K562 (cell line): ENCODE results near the gene POLR1A. TPM values are rescaled to one million over a fixed set of nuclear protein-coding genes. Genes with fewer than 3 reads are reported as not detected.

Experiments used
- ATAC-seq: fragments of 200-7000 bp; cut with Tn5 transposase; 3 replicates; pipeline ENCODE4 v1.9.1; 2020; ENCODE audit warnings: moderate library complexity
- BruUV-seq: library from RNA; stranded (reverse); fragments of 400-500 nt; replicated peaks from 2 replicates; lab custom pipeline; 2021; lab: Mats Ljungman, UMichigan
- CTCF ChIA-PET: fragments of 300-600 bp; formaldehyde crosslinking; extraction: SDS; loops from one replicate; lab custom pipeline; 2021; ENCODE audit warnings: low intra/inter-chr PET ratio; lab: Yijun Ruan, JAX
- POLR2A ChIA-PET: fragments of 300-600, 350-650 bp; sonication (Branson Sonifier 250); formaldehyde crosslinking; extraction: SDS; loops from one replicate; lab custom pipeline; 2021; ENCODE audit warnings: antibody characterized with exemption, inconsistent platforms; lab: Yijun Ruan, JAX
- DNase-seq, 4 experiments: peaks; one replicate each; pipeline versions ENCODE4 v3.0.0 to v3.0.0-alpha.2; 2011 to 2018; ENCODE audit warnings: low spot score in 3 of 4, mixed read lengths in 3 of 4; ENCODE audit errors: extremely low read depth in 1 of 4
- FAIRE-seq: peaks from 2 replicates; lab custom pipeline; 2011; peaks lifted over from hg19 to GRCh38; lab: Jason Lieb, UNC
- H2AFZ ChIP-seq: 2 replicates; pipeline ENCODE4 v1.6.0; 2011; ENCODE audit warnings: low read depth, low read length, control low read depth, inconsistent platforms
- H3K27ac ChIP-seq: fragments of 200-600 bp; 3 replicates; pipeline ENCODE4 v1.8.0; 2011; ENCODE audit warnings: low read depth, mild to moderate bottlenecking, control low read depth, inconsistent platforms, low read length, moderate library complexity, mixed read lengths; ENCODE audit errors: extremely low read depth
- H3K27me3 ChIP-seq, 2 experiments: fragments of 300-600 bp in 1 of 2; 2 replicates in 1 of 2; 3 replicates in 1 of 2; pipeline versions ENCODE4 v1.6.0 to v1.8.0; 2011; ENCODE audit warnings: inconsistent platforms in 2 of 2, low read length in 2 of 2, mild to moderate bottlenecking in 1 of 2, mixed read lengths in 1 of 2, moderate library complexity in 1 of 2; ENCODE audit not compliant: control insufficient read depth in 2 of 2, insufficient read depth in 2 of 2
- H3K36me3 ChIP-seq: fragments of 300-600 bp; 3 replicates; pipeline ENCODE4 v1.8.0; 2011; ENCODE audit warnings: mild to moderate bottlenecking, low read length, inconsistent platforms; ENCODE audit not compliant: control insufficient read depth, insufficient read depth
- H3K4me1 ChIP-seq, 2 experiments: fragments of 200-600 bp in 1 of 2; replicated peaks in 1 of 2; 2 replicates in 1 of 2; 3 replicates in 1 of 2; pipeline versions ENCODE4 v1.5.1 to v1.8.0; 2011; ENCODE audit warnings: inconsistent platforms in 2 of 2, low read length in 2 of 2, mild to moderate bottlenecking in 1 of 2, mixed read lengths in 1 of 2, moderate library complexity in 1 of 2; ENCODE audit not compliant: control insufficient read depth in 2 of 2, insufficient read depth in 2 of 2
- H3K4me2 ChIP-seq: 2 replicates; pipeline ENCODE4 v1.6.1; 2011; ENCODE audit warnings: low read length, control low read depth, inconsistent platforms, mixed read lengths; ENCODE audit not compliant: insufficient read depth
- H3K4me3 ChIP-seq: fragments of 200-600 bp; sonication (generic), shearing (Covaris generic); 2 replicates; pipeline ENCODE4 v1.5.1; 2016; ENCODE audit warnings: control low read depth, inconsistent platforms
- H3K79me2 ChIP-seq: fragments of 200-600 bp; 3 replicates; pipeline ENCODE4 v1.8.0; 2011; ENCODE audit warnings: low read length, inconsistent platforms; ENCODE audit not compliant: control insufficient read depth, insufficient read depth
- H3K9ac ChIP-seq, 2 experiments: 2 replicates each; pipeline versions ENCODE4 v1.6.0 to v1.6.1; 2011; ENCODE audit warnings: low read depth in 2 of 2, low read length in 2 of 2, control low read depth in 1 of 2, inconsistent platforms in 1 of 2, mild to moderate bottlenecking in 1 of 2, mixed read lengths in 1 of 2; ENCODE audit not compliant: insufficient read depth in 1 of 2
- H3K9me1 ChIP-seq: one replicate; pipeline ENCODE4 v1.6.0; 2011; ENCODE audit warnings: inconsistent platforms, mild to moderate bottlenecking, low read length, moderate library complexity; ENCODE audit not compliant: control insufficient read depth, insufficient read depth
- H3K9me3 ChIP-seq: replicated peaks from 2 replicates; pipeline ENCODE4 v1.5.1; 2011; ENCODE audit warnings: low read depth, low read length, inconsistent platforms; ENCODE audit not compliant: control insufficient read depth, insufficient read depth
- H4K20me1 ChIP-seq: replicated peaks from 2 replicates; pipeline ENCODE4 v1.6.1; 2011; ENCODE audit warnings: low read length, inconsistent platforms, mixed read lengths; ENCODE audit not compliant: control insufficient read depth, insufficient read depth
- BHLHE40 ChIP-seq: IDR thresholded peaks from 2 replicates; pipeline ENCODE4 v1.6.1; 2011; ENCODE audit warnings: low read length, improper control_type of control experiment
- BRD4 ChIP-seq: fragments of 200-600 bp; sonication (generic); IDR thresholded peaks from 2 replicates; pipeline ENCODE4 v1.6.1; 2017; ENCODE audit warnings: inconsistent platforms
- CEBPG ChIP-seq, 3 experiments: fragments of 200-800 bp in 1 of 3; sonication (Bioruptor generic) in 1 of 3; sonication (generic) in 1 of 3; formaldehyde crosslinking in 1 of 3; IDR thresholded peaks in 2 of 3; conservative IDR thresholded peaks in 1 of 3; 2 replicates each; pipeline versions ENCODE4 v1.6.1 to v1.8.0; 2016 to 2022; ENCODE audit warnings: missing compliant biosample characterization in 2 of 3, missing genetic modification characterization in 2 of 3, mild to moderate bottlenecking in 1 of 3, missing genetic modification reagents in 1 of 3
- HDAC1 ChIP-seq, 2 experiments: fragments of 450-650 bp; IDR thresholded peaks; 2 replicates each; pipeline ENCODE4 v1.6.1; 2016 to 2017; ENCODE audit warnings: inconsistent platforms in 1 of 2, mild to moderate bottlenecking in 1 of 2, moderate library complexity in 1 of 2
- PHB ChIP-seq: fragments of 250-450 bp; sonication (Bioruptor Pico); IDR thresholded peaks from 2 replicates; pipeline ENCODE4 v1.5.0; 2021
- TAF1 ChIP-seq: IDR thresholded peaks from 2 replicates; pipeline ENCODE4 v1.6.1; 2011; ENCODE audit warnings: mild to moderate bottlenecking, low read length, moderate library complexity; ENCODE audit not compliant: insufficient read depth, control insufficient read depth, severe bottlenecking; ENCODE audit errors: extremely low read depth
- ZNF174 ChIP-seq: fragments of 250-450 bp; sonication (Bioruptor Pico); IDR thresholded peaks from 2 replicates; pipeline ENCODE4 v1.4.0; 2020; ENCODE audit warnings: mild to moderate bottlenecking
- ZNF584 ChIP-seq: fragments of 200-800 bp; sonication (Bioruptor generic); IDR thresholded peaks from 2 replicates; pipeline ENCODE4 v1.6.1; 2016; ENCODE audit warnings: low read depth, mild to moderate bottlenecking, missing genetic modification characterization, missing compliant biosample characterization
- WGBS: fragments of 100-300 bp; shearing (Covaris generic); methylation state at CpG from one replicate; pipeline ENCODE4 v1.1.6; 2016; ENCODE audit warnings: low coverage, mixed read lengths; ENCODE audit not compliant: insufficient coverage; ENCODE audit errors: missing lambda C conversion rate; 5-methylcytosine and 5-hydroxymethylcytosine counted together
- in situ Hi-C: fragments of 300-500 bp; cut with MboI; formaldehyde crosslinking; loops from 4 replicates; pipeline ENCODE4 v1.15.0; 2018; ENCODE audit warnings: inconsistent platforms, mixed read lengths
- intact Hi-C: fragments of 100-400 bp; cut with micrococcal nuclease; formaldehyde crosslinking; loops from 2 replicates; pipeline ENCODE4 v1.14.2; 2022
- polyA plus RNA-seq, 8 experiments: library from polyadenylated mRNA; depleted of rRNA in 4 of 8; stranded (reverse) in 5 of 8; unstranded in 3 of 8; fragments of >200 nt; fragmentation: Nextera tagmentation in 2 of 8; fragmentation: Illumina TruSeq in 1 of 8; extraction: Ambion mirVana in 2 of 8; extraction: Trizol in 1 of 8; gene quantifications; 2 replicates each; pipeline versions ENCODE4 v1.2.1 to v1.2.3, GENCODE V29; 2011 to 2014; ENCODE audit warnings: inconsistent platforms in 1 of 8, missing spikeins in 1 of 8
- total RNA-seq, 7 experiments: library from RNA; depleted of rRNA in 6 of 7; stranded (reverse); fragments of >200 nt in 6 of 7; fragmentation: Illumina TruSeq in 2 of 7; extraction: Trizol in 2 of 7; gene quantifications; 2 replicates each; pipeline versions ENCODE4 v1.2.1 to v1.2.3, GENCODE V29; 2011 to 2021; ENCODE audit warnings: low replicate concordance in 1 of 7
- TF ChIP-seq, protein P1 (sequence below): fragments of 250-450 bp; sonication (Bioruptor Pico); IDR thresholded peaks from 2 replicates; pipeline ENCODE4 v1.6.1; 2021; ENCODE audit warnings: mild to moderate bottlenecking
- TF ChIP-seq, protein P2 (sequence below): fragments of 250-450 bp; sonication (Bioruptor Pico); IDR thresholded peaks from 2 replicates; pipeline ENCODE4 v1.5.0; 2021

Gene POLR1A
- total and polyA plus RNA-seq, 9 of the 15 experiments (the other 6 are each of a cell fraction or from before 2014, with no cell fraction given) = 3.0 to 72.1 (median 21.8) TPM

DNA sequence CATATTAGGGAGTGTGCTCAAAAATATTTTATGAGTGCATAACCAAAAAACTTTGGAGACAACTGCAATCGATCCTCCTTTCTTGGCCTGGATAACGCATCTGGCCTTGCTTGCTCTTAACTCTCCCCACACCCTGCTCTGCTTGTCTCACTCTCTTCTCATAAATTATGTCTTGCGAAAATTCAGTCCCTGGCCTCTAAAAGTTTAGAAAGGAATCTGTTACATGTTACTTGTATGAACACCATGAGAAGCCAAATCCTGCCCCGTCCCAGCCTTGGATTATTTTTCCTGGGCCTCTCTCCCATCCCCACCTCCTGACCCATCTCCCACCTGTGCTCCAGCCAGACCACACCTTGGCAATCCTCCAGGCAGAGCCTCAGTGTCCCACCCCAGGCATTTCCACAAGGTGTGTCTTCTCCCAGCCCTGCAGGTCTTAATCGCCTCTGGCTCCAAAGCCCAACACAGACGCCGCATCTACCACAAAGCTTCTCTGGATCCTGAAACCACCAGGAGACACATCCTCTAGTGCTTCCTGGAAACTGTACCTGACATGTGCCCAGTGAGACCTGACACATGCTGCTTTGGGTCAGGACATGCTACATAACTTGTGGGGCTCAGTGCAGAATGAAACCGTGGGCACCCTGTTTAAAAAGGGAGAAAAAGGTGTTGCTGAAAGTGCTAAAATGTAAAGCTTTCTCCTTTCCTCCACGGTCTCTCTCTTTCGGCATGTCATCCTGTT, 117.3 kb downstream of the POLR1A start (continued):
- TF ChIP-seq TAF1 (no peak), ZNF174 (CRISPR knock-in tag) (no peak), HDAC1 (IDR thresholded peaks at IDR 0.05) (no peak)
- TF ChIP-seq, protein P1, sequence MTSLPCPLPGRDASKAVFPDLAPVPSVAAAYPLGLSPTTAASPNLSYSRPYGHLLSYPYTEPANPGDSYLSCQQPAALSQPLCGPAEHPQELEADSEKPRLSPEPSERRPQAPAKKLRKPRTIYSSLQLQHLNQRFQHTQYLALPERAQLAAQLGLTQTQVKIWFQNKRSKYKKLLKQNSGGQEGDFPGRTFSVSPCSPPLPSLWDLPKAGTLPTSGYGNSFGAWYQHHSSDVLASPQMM = no peak
- TF ChIP-seq, protein P2, sequence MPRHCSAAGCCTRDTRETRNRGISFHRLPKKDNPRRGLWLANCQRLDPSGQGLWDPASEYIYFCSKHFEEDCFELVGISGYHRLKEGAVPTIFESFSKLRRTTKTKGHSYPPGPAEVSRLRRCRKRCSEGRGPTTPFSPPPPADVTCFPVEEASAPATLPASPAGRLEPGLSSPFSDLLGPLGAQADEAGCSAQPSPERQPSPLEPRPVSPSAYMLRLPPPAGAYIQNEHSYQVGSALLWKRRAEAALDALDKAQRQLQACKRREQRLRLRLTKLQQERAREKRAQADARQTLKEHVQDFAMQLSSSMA (CRISPR knock-in tag) = no peak

DNA sequence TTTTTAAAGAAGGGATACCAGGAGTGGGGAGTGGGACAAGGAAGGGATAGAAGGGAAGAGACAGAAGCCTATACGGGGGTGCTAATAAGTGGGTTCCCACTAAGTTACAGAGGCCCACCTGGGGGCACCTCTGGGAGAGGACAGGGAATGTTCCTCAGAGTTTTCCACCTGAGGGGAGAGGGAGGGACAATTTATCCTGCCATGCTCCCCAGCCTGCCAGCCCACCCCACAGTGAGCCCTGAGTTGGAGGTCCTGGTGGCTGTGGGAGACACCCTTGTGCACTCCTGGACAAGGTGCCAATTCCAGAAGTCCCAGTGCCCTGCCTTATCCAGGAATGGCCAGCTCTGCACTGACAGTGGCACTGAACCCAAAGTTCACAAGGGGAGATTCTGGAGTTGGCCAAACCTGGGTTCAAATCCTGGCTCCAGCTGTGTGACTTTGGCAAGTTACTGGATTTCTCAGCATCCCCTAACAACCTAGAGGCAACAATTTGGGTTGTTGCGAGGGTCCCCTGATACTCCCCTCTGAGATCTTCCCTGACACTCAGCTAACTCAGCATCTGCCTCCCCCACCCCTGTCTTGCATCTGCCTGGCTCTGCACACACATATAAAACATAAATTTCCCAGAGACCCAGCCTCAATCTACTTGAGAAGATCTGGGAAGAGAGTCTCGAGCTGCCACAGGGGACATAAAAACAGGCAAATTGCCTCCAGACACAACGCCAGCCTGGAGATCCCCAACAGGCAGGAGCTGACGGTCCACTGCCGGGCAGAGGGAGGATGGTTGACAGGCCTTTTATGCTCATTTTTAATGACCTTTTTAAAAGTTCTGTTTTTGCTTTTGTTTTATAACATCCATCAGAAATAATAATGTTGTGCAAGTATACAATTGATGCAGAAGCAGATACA, 118.2 kb downstream of the POLR1A start:
- ATAC-seq = no peak
- POLR2A ChIA-PET = interaction anchor here (0.5 to 2.9 kb wide), 2 partner anchors 11 to 352 kb away, joined by 5 to 15 read pairs; no protein-coding TSS in a partner anchor
- Histone ChIP-seq H3K27ac (no peak overlapping the region), H2AFZ (peak overlapping the region; percentile 89), H3K27me3 (no peaks in the 10 kb centered on the region), H3K4me1 (peaks cover 28 to 31% of the 10 kb centered on the region in 2 experiments), H3K9me1 (no peaks in the 10 kb centered on the region), H4K20me1 (no peaks in the 10 kb centered on the region), H3K79me2 (no peaks in the 10 kb centered on the region), H3K9me3 (no peaks in the 10 kb centered on the region), H3K36me3 (no peaks in the 10 kb centered on the region), H3K4me2 (no peak overlapping the region), H3K4me3 (no peak overlapping the region), H3K9ac (peak overlapping the region in 1 of 2 experiments; percentile 6; a peak in 1 of 4 replicates)
- 68% methylated on average over 5 of the region's 6 CpGs for WGBS
- BruUV-seq = no TSS peak
- intact Hi-C loops = no loop called here
- TF ChIP-seq BHLHE40 = no peak
- TF ChIP-seq PHB (CRISPR knock-in tag) = no peak
- TF ChIP-seq BRD4 = no peak
- no peak for TF ChIP-seq CEBPG (CRISPR knock-in tag; IDR thresholded peaks at IDR 0.05)
- TF ChIP-seq CEBPG (tag; conservative IDR thresholded peaks at IDR 0.05 in 1 of 2, IDR thresholded peaks at IDR 0.05 in 1 of 2) = no peak
- no peak for TF ChIP-seq ZNF584 (CRISPR knock-in tag)
- in situ Hi-C loops = no loop called here
- FAIRE-seq = no peak
- DNase-seq = no peak
- CTCF ChIA-PET = no interaction called here
